Chondrocyte (in vitro differentiated cells): Measurements from ENCODE around the gene SMG1. TPM values are rescaled to one million over a fixed set of nuclear protein-coding genes. Genes with fewer than 3 reads are reported as not detected.
A peak's percentile ranks its signal among the peaks of the same experiment; 100 is the strongest.
"Not testable (repeated sequence)": the region's sequence is repeated elsewhere in the genome, so short reads cannot be mapped to it uniquely, and the experiment has no call there.

Source experiments
- DNase-seq: peaks from one replicate; pipeline ENCODE4 v3.0.0; 2021; ENCODE audit warnings: mixed read lengths, low spot score
- H3K27ac Mint-ChIP-seq: one replicate; pipeline ENCODE4 v1.8.0; 2021; ENCODE audit warnings: mild to moderate bottlenecking, moderate library complexity, mixed read lengths; ENCODE audit not compliant: unreplicated experiment
- H3K27me3 Mint-ChIP-seq: 2 replicates; pipeline ENCODE4 v1.8.0; 2021; ENCODE audit warnings: low read depth, mixed read lengths
- H3K36me3 Mint-ChIP-seq: 2 replicates; pipeline ENCODE4 v1.8.0; 2021; ENCODE audit warnings: low read depth, mixed read lengths
- H3K4me1 Mint-ChIP-seq: 2 replicates; pipeline ENCODE4 v1.8.0; 2021; ENCODE audit warnings: low read depth, mild to moderate bottlenecking, mixed read lengths
- H3K4me3 Mint-ChIP-seq: one replicate; pipeline ENCODE4 v1.8.0; 2021; ENCODE audit warnings: mild to moderate bottlenecking, moderate library complexity, mixed read lengths; ENCODE audit not compliant: unreplicated experiment
- H3K9me3 Mint-ChIP-seq: 2 replicates; pipeline ENCODE4 v1.8.0; 2021; ENCODE audit warnings: low read depth, mixed read lengths
- CTCF ChIP-seq: fragments of 200-600 bp; sonication (generic); IDR thresholded peaks from 2 replicates; pipeline ENCODE4 v1.5.0; 2021; ENCODE audit warnings: antibody characterized with exemption, mild to moderate bottlenecking, moderate library complexity
- long read RNA-seq: library from polyadenylated mRNA; stranded (forward); transcript quantifications from one replicate; pipeline ENCODE4 v2.0.0, GENCODE V29; 2021
- total RNA-seq: library from RNA; stranded (reverse); gene quantifications from 3 replicates; pipeline ENCODE4 v1.2.1, GENCODE V29; 2021

The SMG1 gene
- total RNA-seq, result 61.3 to 69.6 TPM (median 65.8 TPM) in 3 replicates
- long read RNA-seq, result 0 reads

- peak; percentile 94 for DNase-seq
- H3K36me3 Mint-ChIP-seq, H3K9me3 Mint-ChIP-seq, H3K27me3 Mint-ChIP-seq: not testable (repeated sequence)
- Mint-ChIP-seq H3K4me1 (peaks cover 34% of the 10 kb centered on the region), H3K4me3 (peak within 1 kb of the TSS; percentile 95), H3K27ac (peak within 1 kb of the TSS; percentile 93)
These were observed at the start of gene SMG1 for GRCh38 chr16:18925986-18926865. Gene SMG1, minus strand, starts transcription at chr16:18926408. Its CDS starts 367 bp downstream, at chr16:18926041.

- Mint-ChIP-seq H3K9me3 (no peaks in the 10 kb centered on the region), H3K36me3 (no peaks in the 10 kb centered on the region), H3K4me1 (no peaks in the 10 kb centered on the region), H3K27ac (no peak overlapping the region), H3K4me3 (no peak overlapping the region), H3K27me3 (peaks cover 23% of the 10 kb centered on the region)
- no peak for TF ChIP-seq CTCF
- DNase-seq, result no peak
These were observed 48.9 kb upstream of the SMG1 start for GRCh38 chr16:18975109-18975508.

- Mint-ChIP-seq H3K4me3 (no peak overlapping the region), H3K4me1 (peaks cover 5% of the 10 kb centered on the region), H3K36me3 (no peaks in the 10 kb centered on the region), H3K27ac (no peak overlapping the region), H3K9me3 (no peaks in the 10 kb centered on the region), H3K27me3 (no peaks in the 10 kb centered on the region)
- DNase-seq, result no peak
- no peak for TF ChIP-seq CTCF
These were observed 43.6 kb upstream of the SMG1 start for GRCh38 chr16:18969855-18970240.

GRCh38 chr16:18969050-18969854, 43.0 kb upstream of the SMG1 start:
- no peak overlapping the region for H3K27ac Mint-ChIP-seq
- DNase-seq, result no peak
- peaks cover 5% of the 10 kb centered on the region for H3K4me1 Mint-ChIP-seq
- peak overlapping the region; percentile 67 for H3K4me3 Mint-ChIP-seq
- H3K27me3 Mint-ChIP-seq, result no peaks in the 10 kb centered on the region
- H3K9me3 Mint-ChIP-seq, result no peaks in the 10 kb centered on the region
- H3K36me3 Mint-ChIP-seq, result no peaks in the 10 kb centered on the region
- peak; percentile 99 for TF ChIP-seq CTCF

- no peak overlapping the region for H3K27ac Mint-ChIP-seq
- no peak for TF ChIP-seq CTCF
- H3K4me1 Mint-ChIP-seq, result peaks cover 5% of the 10 kb centered on the region
- no peak for DNase-seq
- no peaks in the 10 kb centered on the region for H3K27me3 Mint-ChIP-seq
- H3K4me3 Mint-ChIP-seq, result no peak overlapping the region
- no peaks in the 10 kb centered on the region for H3K9me3 Mint-ChIP-seq
- H3K36me3 Mint-ChIP-seq, result no peaks in the 10 kb centered on the region
These were observed 40.6 kb upstream of the SMG1 start for GRCh38 chr16:18966791-18967190.
